GM18868 (cell line): ENCODE data around the gene PRSS56.

Experiments used
- ATAC-seq: cut with Tn5 transposase; IDR thresholded peaks from one replicate; pipeline ENCODE4 v1.9.1; 2021; ENCODE audit warnings: mild to moderate bottlenecking, moderate library complexity; ENCODE audit not compliant: unreplicated experiment

Gene PRSS56

GRCh38 chr2:232501794-232502390 is 18.3 kb upstream of the PRSS56 start:
- no peak for ATAC-seq

- no peak for ATAC-seq
Observed at GRCh38 chr2:232502511-232502910, 17.7 kb upstream of the PRSS56 start.

- no peak for ATAC-seq
Observed at GRCh38 chr2:232502911-232503808, 17.0 kb upstream of the PRSS56 start.

- ATAC-seq, result no peak
Observed at GRCh38 chr2:232503809-232504323, 16.3 kb upstream of the PRSS56 start.

- no peak for ATAC-seq
Observed at GRCh38 chr2:232504438-232504837, 15.8 kb upstream of the PRSS56 start.

GRCh38 chr2:232505856-232506255 is 14.3 kb upstream of the PRSS56 start:
- ATAC-seq, result no peak

GRCh38 chr2:232506709-232507108 is 13.5 kb upstream of the PRSS56 start:
- ATAC-seq, result no peak

GRCh38 chr2:232508251-232508650 is 11.9 kb upstream of the PRSS56 start:
- no peak for ATAC-seq

GRCh38 chr2:232511336-232511890 is 8.8 kb upstream of the PRSS56 start:
- no peak for ATAC-seq

GRCh38 chr2:232512602-232513001 is 7.6 kb upstream of the PRSS56 start:
- ATAC-seq, result no peak

- ATAC-seq, result no peak
Observed at GRCh38 chr2:232513353-232513752, 6.8 kb upstream of the PRSS56 start.

GRCh38 chr2:232515639-232516038 is 4.5 kb upstream of the PRSS56 start:
- no peak for ATAC-seq

- no peak for ATAC-seq
Observed at GRCh38 chr2:232516551-232516950, 3.6 kb upstream of the PRSS56 start.

- no peak for ATAC-seq
Observed at GRCh38 chr2:232518844-232519243, 1.3 kb upstream of the PRSS56 start.

- no peak for ATAC-seq
Observed at GRCh38 chr2:232520489-232520888, 301 bp downstream of the PRSS56 start.

GRCh38 chr2:232521098-232521497 is 910 bp downstream of the PRSS56 start:
- ATAC-seq, result no peak

- ATAC-seq, result no peak
Observed at GRCh38 chr2:232521959-232522622, 1.9 kb downstream of the PRSS56 start.

GRCh38 chr2:232522623-232523401 is 2.6 kb downstream of the PRSS56 start:
- ATAC-seq, result no peak

GRCh38 chr2:232523402-232523681 is 3.2 kb downstream of the PRSS56 start:
- no peak for ATAC-seq

GRCh38 chr2:232523682-232524597 is 3.8 kb downstream of the PRSS56 start:
- no peak for ATAC-seq
